Right lobe of liver (tissue), 4 donors: ENCODE measurements around the gene DPP6.
"Not testable (repeated sequence)": the region's sequence is repeated elsewhere in the genome, so short reads cannot be mapped to it uniquely, and the experiment has no call there.

ENCODE experiments used
- POLR2A ChIP-seq: fragments of 450-650 bp; IDR thresholded peaks from one replicate; pipeline ENCODE4 v1.6.1; 2017; ENCODE audit warnings: antibody characterized with exemption, mild to moderate bottlenecking
- TF ChIP-seq, protein P1 (sequence below), 4 donors: fragments of 200-600 bp in 3 of 4; fragments of 450-650 bp in 1 of 4; IDR thresholded peaks; one replicate each; pipeline versions ENCODE4 v1.5.1 to v1.8.0; 2016 to 2022; ENCODE audit warnings: antibody characterized with exemption in 4 of 4, mild to moderate bottlenecking in 2 of 4
- donor health status: DM: no; HTN: no; CAD: no.
- donor health status: DM: no; HTN: no; CAD: no.
- donor health status: DM: no; HTN: yes; CAD: no.

DNA sequence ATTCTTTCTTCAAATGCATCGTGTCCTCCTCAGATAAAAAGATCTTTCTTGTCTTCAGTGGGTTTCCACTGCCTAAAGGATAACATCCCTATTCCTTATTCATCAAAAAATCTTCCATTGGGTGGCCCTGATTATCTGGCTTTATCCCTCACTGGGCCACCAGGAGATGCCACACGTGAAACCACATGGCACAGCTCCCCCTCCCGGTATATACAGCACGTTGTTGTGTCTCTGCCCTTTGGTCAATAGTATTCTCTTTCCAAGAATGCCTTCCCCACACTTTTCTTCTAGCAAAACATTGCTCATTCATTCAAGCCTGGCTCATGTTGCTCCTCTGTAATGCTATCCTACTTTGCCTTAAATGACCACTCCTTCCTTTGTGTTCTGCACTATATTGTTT, 80.4 kb downstream of the DPP6 start:
- TF ChIP-seq, protein P1, sequence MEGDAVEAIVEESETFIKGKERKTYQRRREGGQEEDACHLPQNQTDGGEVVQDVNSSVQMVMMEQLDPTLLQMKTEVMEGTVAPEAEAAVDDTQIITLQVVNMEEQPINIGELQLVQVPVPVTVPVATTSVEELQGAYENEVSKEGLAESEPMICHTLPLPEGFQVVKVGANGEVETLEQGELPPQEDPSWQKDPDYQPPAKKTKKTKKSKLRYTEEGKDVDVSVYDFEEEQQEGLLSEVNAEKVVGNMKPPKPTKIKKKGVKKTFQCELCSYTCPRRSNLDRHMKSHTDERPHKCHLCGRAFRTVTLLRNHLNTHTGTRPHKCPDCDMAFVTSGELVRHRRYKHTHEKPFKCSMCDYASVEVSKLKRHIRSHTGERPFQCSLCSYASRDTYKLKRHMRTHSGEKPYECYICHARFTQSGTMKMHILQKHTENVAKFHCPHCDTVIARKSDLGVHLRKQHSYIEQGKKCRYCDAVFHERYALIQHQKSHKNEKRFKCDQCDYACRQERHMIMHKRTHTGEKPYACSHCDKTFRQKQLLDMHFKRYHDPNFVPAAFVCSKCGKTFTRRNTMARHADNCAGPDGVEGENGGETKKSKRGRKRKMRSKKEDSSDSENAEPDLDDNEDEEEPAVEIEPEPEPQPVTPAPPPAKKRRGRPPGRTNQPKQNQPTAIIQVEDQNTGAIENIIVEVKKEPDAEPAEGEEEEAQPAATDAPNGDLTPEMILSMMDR (IDR thresholded peaks at IDR 0.05): not testable (repeated sequence)
- not testable (repeated sequence) for TF ChIP-seq POLR2A
